Measurements from ENCODE around the gene KRTAP2-1.

DNA sequence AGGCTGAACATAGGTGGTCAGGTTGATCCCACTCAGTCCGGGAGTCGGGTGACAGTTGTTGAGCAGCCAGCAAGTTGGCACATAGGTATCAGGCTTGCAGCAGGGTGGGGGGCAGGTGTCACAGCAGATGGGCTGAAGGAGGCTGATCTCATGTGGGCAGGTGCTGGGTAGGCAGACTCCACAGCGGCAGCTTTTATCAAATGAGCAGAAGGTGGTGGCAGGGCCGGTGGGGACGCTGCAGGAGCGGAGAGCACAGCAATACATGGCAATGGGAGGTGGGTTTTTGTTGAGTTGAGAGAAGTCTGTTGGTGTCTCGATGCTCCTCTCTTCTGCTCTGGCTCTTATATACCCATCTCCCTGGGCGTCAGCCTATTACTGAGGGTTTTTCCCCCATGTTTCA is 38.3 kb downstream of the KRTAP2-1 start, which contains the start of gene KRTAP3-1:
- no peak for TF ChIP-seq POLR2A (IDR thresholded peaks at IDR 0.05)
- TF ChIP-seq, protein P1, sequence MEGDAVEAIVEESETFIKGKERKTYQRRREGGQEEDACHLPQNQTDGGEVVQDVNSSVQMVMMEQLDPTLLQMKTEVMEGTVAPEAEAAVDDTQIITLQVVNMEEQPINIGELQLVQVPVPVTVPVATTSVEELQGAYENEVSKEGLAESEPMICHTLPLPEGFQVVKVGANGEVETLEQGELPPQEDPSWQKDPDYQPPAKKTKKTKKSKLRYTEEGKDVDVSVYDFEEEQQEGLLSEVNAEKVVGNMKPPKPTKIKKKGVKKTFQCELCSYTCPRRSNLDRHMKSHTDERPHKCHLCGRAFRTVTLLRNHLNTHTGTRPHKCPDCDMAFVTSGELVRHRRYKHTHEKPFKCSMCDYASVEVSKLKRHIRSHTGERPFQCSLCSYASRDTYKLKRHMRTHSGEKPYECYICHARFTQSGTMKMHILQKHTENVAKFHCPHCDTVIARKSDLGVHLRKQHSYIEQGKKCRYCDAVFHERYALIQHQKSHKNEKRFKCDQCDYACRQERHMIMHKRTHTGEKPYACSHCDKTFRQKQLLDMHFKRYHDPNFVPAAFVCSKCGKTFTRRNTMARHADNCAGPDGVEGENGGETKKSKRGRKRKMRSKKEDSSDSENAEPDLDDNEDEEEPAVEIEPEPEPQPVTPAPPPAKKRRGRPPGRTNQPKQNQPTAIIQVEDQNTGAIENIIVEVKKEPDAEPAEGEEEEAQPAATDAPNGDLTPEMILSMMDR (IDR thresholded peaks at IDR 0.05): no peak

Data from ovary (tissue), 3 donors.